Measurements from ENCODE around the gene RIBC2. TPM values are rescaled to one million over a fixed set of nuclear protein-coding genes. Genes with fewer than 3 reads are reported as not detected.
"Not testable (repeated sequence)": the region's sequence is repeated elsewhere in the genome, so short reads cannot be mapped to it uniquely, and the experiment has no call there.

RIBC2 gene
- total RNA-seq, 1 donor from 2014 or later: 12.6 TPM

DNA sequence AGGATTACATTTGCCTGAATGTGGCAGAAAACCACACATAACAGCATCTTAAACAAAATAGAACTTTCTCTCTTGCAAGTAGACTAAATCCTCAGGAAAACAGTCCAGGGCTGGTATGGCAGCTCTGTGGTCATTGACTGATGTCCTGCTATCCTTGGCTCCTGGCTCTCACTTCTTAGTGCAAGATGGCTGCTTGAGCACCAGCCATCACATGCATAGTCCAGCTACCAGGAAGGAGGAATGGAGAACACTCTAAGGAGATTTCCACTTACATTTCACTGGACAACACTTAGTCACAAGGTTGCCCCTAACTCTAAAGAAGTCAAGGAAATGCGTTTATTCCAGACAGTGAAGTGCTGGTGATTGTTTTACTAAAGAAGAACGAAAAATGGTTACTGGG, 13.6 kb downstream of the RIBC2 start:
- DNase-seq (ENCODE audit: low spot score): no peak
- H3K27ac Mint-ChIP-seq: no peak overlapping the region
- H3K4me1 Mint-ChIP-seq (ENCODE audit: low read depth): no peaks in the 10 kb centered on the region
- H3K4me3 Mint-ChIP-seq: no peak overlapping the region
- H3K9me3 Mint-ChIP-seq: peaks cover 7% of the 10 kb centered on the region
- peaks cover 10% of the 10 kb centered on the region for H3K36me3 Mint-ChIP-seq (ENCODE audit: low read depth)
- H3K27me3 Mint-ChIP-seq (ENCODE audit: insufficient read depth): peaks cover 1% of the 10 kb centered on the region
- intact Hi-C loops (cut with micrococcal nuclease): no loop called here

DNA sequence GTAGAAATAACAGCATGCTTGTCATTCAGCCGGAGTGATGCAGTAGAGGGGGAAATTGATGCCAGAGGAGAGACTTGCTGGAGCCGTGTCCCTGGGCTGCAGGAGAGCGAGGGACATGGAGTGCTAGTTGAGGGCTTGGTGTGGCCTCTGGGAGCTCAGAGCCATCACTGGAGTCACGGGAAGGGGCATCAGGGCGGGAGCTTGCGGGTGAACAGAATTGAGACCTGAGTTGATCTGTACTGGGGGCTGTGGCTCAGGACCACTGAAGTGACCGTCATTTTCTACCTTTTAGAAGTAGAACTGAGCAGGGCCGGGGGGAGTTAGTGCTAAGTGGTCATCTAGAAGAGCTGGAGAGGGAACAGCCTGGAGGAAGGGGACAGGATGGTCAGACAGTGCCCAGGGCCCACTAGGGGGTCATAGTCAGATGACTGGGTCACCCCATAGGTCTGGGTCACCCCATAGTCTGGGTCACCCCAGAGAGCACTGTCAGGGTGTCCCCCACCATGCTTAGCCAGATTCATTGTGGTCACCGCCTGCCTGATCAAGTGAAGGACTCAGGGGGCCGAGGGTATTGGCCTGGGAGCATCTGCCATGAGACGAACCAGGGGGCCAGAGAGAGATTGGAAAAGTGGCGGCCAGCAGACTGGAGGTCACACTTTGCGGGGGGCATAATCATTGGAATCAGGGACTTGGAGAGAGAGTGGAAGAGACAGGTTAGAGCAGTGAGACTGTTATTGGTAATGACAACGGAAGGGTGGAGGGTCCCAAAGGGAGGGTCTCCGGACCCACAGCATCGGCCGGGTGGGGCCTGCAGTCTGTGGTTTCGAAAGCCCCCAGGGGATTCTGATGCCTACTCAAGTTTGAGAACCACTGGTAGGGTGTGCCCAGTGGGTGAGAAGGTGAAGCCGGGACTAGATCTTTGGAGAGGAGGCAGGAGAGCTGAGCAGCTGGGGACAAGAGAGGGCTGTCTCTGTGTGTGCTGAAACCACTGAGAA, 15.2 kb downstream of the RIBC2 start:
- Mint-ChIP-seq H3K36me3 (ENCODE audit: low read depth) (peaks cover 10% of the 10 kb centered on the region), H3K9me3 (peaks cover 7% of the 10 kb centered on the region), H3K27ac (no peak overlapping the region), H3K27me3 (ENCODE audit: insufficient read depth) (peaks cover 1% of the 10 kb centered on the region), H3K4me1 (ENCODE audit: low read depth) (no peaks in the 10 kb centered on the region), H3K4me3 (no peak overlapping the region)
- intact Hi-C loops (cut with micrococcal nuclease): no loop called here
- DNase-seq (ENCODE audit: low spot score): no peak

DNA sequence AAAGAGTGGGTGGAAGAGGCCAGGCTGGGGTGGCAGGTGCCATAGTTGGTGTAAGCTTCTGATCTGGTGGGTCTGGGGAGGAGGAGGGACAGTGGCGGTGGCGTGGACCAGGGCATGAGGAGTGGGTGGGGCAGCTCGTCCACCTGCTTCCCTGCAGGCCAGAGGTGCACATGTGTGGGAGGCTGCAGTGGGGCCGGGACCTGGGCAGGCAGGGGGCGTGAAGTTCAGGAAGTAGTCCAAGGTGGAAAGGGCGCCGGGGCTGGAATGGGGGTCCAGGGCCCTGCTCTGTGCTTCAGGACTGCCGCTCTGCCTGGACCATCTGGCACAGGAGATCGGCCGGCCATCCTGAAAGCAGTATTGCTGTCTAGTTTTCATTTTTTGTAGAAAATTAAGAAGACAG, 15.9 kb downstream of the RIBC2 start:
- Mint-ChIP-seq H3K27ac (no peak overlapping the region), H3K4me1 (ENCODE audit: low read depth) (no peaks in the 10 kb centered on the region), H3K27me3 (ENCODE audit: insufficient read depth) (peaks cover 1% of the 10 kb centered on the region), H3K9me3 (peaks cover 7% of the 10 kb centered on the region), H3K36me3 (ENCODE audit: low read depth) (peaks cover 10% of the 10 kb centered on the region), H3K4me3 (no peak overlapping the region)
- DNase-seq (ENCODE audit: low spot score): no peak
- intact Hi-C loops (cut with micrococcal nuclease): no loop called here

DNA sequence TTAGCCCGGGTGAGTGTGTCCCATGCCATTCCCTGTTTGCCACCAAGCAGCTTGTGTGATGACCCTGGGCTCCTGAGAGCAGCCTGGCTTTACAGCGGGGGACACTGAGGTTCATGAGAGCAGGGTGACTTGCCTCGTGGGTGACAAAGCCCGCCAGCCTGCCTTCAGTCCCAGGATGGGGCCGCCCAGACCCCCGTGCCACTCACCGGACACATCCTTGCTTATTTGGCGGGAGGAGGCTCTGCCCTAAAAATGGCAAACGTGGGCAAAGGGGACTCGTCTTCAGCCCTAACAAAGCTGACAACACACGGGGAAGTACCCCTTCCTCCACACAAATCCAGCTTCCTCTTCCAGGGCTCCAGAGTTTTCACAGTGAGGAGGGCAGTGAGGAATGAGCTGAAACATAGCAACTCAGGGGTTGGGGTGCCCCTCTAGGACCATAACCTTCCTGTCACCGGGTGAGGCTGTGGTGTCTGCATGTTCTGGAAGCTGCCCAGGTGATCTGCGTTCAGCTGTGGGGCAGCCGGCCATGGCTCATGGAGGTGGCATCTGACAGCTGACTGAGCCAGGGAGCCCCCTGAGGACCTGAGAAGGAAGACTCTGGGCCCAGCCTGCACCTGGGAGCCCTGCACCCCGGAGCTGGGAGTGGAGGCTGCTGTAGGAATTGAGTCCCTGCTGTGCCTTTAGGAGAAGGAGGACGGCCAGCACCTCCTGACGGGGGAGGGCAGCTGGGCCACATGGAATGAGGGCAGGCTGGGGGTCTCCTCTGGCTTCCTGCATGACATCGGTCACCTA, 16.7 kb downstream of the RIBC2 start:
- Mint-ChIP-seq H3K9me3 (peaks cover 7% of the 10 kb centered on the region), H3K4me3 (no peak overlapping the region), H3K27me3 (ENCODE audit: insufficient read depth) (peaks cover 1% of the 10 kb centered on the region), H3K36me3 (ENCODE audit: low read depth) (peaks cover 10% of the 10 kb centered on the region), H3K4me1 (ENCODE audit: low read depth) (peaks cover 2% of the 10 kb centered on the region), H3K27ac (no peak overlapping the region)
- intact Hi-C loops (cut with micrococcal nuclease): no loop called here
- no peak for DNase-seq (ENCODE audit: low spot score)

DNA sequence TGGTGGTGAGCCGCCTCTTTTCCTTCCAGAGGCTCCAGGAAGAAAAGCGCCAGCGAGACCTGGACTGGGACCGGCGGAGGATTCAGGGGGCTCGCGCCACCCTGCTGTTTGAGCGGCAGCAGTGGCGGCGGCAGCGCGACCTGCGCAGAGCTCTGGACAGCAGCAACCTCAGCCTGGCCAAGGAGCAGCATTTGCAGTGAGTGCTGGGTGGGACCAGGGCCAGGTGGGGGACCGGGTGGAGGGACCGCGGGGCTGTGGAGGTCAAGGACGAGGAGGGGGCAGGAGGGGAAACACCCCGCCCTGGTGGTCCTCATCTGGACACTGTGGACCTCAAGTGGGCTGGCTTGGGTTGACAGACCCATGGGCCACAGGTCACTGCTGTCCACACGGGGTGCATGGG, 17.4 kb downstream of the RIBC2 start:
- Mint-ChIP-seq H3K9me3 (peaks cover 7% of the 10 kb centered on the region), H3K4me3 (no peak overlapping the region), H3K36me3 (ENCODE audit: low read depth) (peaks cover 10% of the 10 kb centered on the region), H3K27ac (no peak overlapping the region), H3K4me1 (ENCODE audit: low read depth) (peaks cover 9% of the 10 kb centered on the region), H3K27me3 (ENCODE audit: insufficient read depth) (peaks cover 1% of the 10 kb centered on the region)
- no peak for DNase-seq (ENCODE audit: low spot score)
- intact Hi-C loops (cut with micrococcal nuclease): no loop called here

DNA sequence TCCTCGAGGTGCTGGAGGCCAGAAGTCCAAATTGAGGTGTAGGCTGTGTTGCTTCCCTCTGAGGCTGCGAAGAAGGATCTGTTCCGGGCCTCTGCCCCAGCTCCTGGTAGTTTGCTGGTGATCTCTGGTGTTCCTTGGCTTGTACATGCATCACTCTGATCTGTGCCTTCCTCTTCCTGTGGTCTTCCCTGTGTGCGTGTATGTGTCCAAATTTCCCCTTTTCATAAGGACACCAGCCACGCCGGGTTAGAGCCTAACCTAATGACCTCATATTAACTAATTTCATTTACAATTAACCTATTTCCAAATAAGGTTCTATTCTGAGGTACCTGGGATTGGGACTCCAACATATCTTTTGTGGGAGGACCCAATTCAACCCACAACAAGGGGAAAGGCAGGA, 21.5 kb downstream of the RIBC2 start:
- H3K4me1 Mint-ChIP-seq (ENCODE audit: low read depth): peaks cover 10% of the 10 kb centered on the region
- peaks cover 3% of the 10 kb centered on the region for H3K27me3 Mint-ChIP-seq (ENCODE audit: insufficient read depth)
- H3K4me3 Mint-ChIP-seq: no peak overlapping the region
- intact Hi-C loops (cut with micrococcal nuclease): loop anchor here (1.0 kb wide), 2 partner anchors 21 to 166 kb away; no protein-coding TSS in a partner anchor
- DNase-seq (ENCODE audit: low spot score): no peak
- no peak overlapping the region for H3K27ac Mint-ChIP-seq
- no peaks in the 10 kb centered on the region for H3K9me3 Mint-ChIP-seq
- H3K36me3 Mint-ChIP-seq (ENCODE audit: low read depth): no peaks in the 10 kb centered on the region

DNA sequence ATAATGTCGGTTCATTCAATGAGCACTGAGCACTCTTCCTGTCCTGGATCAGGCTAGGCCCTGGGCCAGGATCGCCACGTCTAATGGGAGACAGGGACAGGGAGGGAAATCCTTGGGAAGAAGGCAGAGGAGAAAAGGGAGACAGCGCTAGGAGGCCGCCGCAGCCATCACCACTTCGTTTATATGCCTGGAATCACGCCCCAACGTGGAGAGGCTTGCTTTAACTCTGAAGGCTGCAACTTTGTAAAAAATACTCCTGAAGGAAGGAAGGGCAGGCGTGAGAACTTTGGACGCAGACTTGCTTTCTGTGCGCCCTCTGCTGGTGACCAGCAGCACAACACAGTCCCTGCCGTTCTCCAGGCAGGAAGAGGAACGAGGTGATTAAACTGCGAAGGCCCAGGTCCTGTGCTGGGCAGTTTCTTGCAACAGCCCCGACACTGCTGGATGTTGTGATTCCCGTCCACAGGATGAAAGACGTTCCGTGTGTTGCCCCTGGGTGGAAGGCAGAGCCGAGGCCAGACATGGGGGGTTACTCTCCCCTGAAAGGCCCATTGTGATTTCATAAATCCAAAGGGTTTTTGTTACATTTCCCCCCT, 22.1 kb downstream of the RIBC2 start:
- peak; percentile 71 for DNase-seq (ENCODE audit: low spot score)
- H3K9me3 Mint-ChIP-seq: no peaks in the 10 kb centered on the region
- no peak overlapping the region for H3K4me3 Mint-ChIP-seq
- peak overlapping the region; percentile 29 for H3K27ac Mint-ChIP-seq
- peaks cover 14% of the 10 kb centered on the region for H3K4me1 Mint-ChIP-seq (ENCODE audit: low read depth)
- intact Hi-C loops (cut with micrococcal nuclease): loop anchor here (1.0 kb wide), 2 partner anchors 21 to 166 kb away; no protein-coding TSS in a partner anchor
- H3K36me3 Mint-ChIP-seq (ENCODE audit: low read depth): no peaks in the 10 kb centered on the region
- peaks cover 8% of the 10 kb centered on the region for H3K27me3 Mint-ChIP-seq (ENCODE audit: insufficient read depth)

DNA sequence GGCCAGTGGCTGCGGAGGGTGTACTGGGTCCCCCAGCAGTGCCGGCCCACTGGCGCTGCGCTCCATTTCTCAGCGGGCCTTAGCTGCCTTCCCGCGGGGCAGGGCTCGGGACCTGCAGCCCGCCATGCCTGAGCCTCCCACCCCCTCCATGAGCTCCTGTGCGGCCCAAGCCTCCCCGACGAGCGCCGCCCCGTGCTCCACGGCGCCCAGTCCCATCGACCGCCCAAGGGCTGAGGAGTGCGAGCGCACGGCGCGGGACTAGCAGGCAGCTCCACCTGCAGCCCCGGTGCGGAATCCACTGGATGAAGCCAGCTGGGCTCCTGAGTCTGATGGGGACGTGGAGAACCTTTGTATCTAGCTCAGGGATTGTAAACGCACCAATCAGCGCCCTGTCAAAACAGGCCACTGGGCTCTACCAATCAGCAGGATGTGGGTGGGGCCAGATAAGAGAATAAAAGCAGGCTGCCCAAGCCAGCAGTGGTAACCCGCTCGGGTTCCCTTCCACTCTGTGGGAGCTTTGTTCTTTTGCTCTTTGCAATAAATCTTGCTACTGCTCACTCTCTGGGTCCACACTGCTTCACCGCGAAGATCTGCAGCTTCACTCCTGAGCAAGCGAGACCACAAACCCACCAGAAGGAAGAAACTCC, 23.5 kb downstream of the RIBC2 start:
- H3K36me3 Mint-ChIP-seq (ENCODE audit: low read depth); H3K9me3 Mint-ChIP-seq; H3K27ac Mint-ChIP-seq; H3K4me3 Mint-ChIP-seq; DNase-seq (ENCODE audit: low spot score); intact Hi-C loops (cut with micrococcal nuclease): not testable (repeated sequence)
- Mint-ChIP-seq H3K27me3 (ENCODE audit: insufficient read depth) (peaks cover 10% of the 10 kb centered on the region), H3K4me1 (ENCODE audit: low read depth) (peaks cover 22% of the 10 kb centered on the region)

DNA sequence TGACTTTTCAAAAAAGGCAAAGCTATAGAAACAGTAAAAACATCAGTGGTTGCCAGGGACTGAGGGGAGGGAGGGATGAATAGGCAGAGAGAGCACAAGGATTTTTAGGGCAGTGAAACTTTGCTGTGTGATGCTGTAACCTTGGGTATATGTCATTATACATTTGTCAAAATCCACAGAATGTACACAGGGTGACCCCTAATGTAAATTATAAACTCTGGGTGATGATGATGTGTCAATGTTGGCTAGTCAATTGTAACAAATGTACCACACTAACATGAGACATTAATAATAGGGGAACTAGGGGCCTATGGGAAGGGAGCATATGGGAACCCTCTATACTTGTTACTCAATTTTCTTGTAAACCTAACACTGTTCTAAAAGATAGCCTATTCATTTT, 24.8 kb downstream of the RIBC2 start:
- Mint-ChIP-seq H3K9me3 (no peaks in the 10 kb centered on the region), H3K27ac (no peak overlapping the region)

DNA sequence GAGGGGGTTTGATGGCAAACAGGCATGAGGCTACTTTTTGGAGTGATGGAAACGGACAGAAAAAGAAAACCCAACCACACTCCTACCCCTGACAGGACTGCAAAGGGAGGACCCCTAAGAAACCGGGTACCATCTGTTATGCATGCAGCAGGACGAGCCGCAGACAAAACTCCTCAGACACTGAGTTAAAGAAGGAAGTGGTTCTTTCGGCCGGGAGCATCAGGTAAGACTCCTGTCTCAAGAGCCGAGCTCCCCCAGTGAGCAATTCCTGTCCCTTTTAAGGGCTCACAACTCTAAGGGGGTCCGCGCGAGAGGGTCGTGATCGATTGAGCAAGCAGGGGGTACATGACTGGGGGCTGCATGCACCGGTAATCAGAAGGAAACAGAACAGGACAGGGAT, 27.2 kb downstream of the RIBC2 start:
- not testable (repeated sequence) for H3K36me3 Mint-ChIP-seq (ENCODE audit: low read depth); H3K27ac Mint-ChIP-seq; DNase-seq (ENCODE audit: low spot score); H3K9me3 Mint-ChIP-seq
- H3K4me3 Mint-ChIP-seq: peak overlapping the region; percentile 34
- peaks cover 16% of the 10 kb centered on the region for H3K27me3 Mint-ChIP-seq (ENCODE audit: insufficient read depth)
- intact Hi-C loops (cut with micrococcal nuclease): loop anchor here (5.0 kb wide), 1 partner anchor 112 kb away; no protein-coding TSS in a partner anchor
- H3K4me1 Mint-ChIP-seq (ENCODE audit: low read depth): peaks cover 15% of the 10 kb centered on the region

More for the DNA sequence above, 24.8 kb downstream of the RIBC2 start:
- Mint-ChIP-seq H3K4me1 (ENCODE audit: low read depth) (peaks cover 22% of the 10 kb centered on the region), H3K36me3 (ENCODE audit: low read depth) (no peaks in the 10 kb centered on the region), H3K4me3 (no peak overlapping the region), H3K27me3 (ENCODE audit: insufficient read depth) (peaks cover 12% of the 10 kb centered on the region)
- intact Hi-C loops (cut with micrococcal nuclease): no loop called here
- DNase-seq (ENCODE audit: low spot score): no peak

DNA sequence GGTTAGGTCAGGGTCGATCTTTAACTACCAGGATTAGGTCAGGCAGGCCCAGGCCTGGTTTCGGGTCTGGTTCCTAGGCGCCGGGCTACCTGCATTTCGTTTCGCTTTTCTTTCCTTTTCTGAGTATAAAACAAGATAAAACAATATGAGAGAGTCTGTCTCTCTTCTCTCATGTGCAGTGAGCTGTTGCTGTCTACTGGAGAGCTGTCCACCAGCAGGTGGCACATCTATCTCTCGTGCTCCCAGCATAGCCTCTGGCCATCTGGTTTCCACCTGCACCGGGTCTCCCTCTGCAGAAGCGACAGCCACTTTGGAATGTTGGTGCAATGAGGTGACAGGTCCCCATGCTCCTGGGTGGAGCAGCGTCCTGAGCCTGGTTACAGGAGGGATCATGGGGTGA, 27.6 kb downstream of the RIBC2 start:
- peak; percentile 7 for DNase-seq (ENCODE audit: low spot score)
- intact Hi-C loops (cut with micrococcal nuclease): loop anchor here (5.0 kb wide), 1 partner anchor 111 kb away; no protein-coding TSS in a partner anchor
- peak overlapping the region; percentile 34 for H3K4me3 Mint-ChIP-seq
- no peak overlapping the region for H3K27ac Mint-ChIP-seq
- no peaks in the 10 kb centered on the region for H3K36me3 Mint-ChIP-seq (ENCODE audit: low read depth)
- H3K27me3 Mint-ChIP-seq (ENCODE audit: insufficient read depth): peaks cover 16% of the 10 kb centered on the region
- no peaks in the 10 kb centered on the region for H3K9me3 Mint-ChIP-seq
- peaks cover 12% of the 10 kb centered on the region for H3K4me1 Mint-ChIP-seq (ENCODE audit: low read depth)

DNA sequence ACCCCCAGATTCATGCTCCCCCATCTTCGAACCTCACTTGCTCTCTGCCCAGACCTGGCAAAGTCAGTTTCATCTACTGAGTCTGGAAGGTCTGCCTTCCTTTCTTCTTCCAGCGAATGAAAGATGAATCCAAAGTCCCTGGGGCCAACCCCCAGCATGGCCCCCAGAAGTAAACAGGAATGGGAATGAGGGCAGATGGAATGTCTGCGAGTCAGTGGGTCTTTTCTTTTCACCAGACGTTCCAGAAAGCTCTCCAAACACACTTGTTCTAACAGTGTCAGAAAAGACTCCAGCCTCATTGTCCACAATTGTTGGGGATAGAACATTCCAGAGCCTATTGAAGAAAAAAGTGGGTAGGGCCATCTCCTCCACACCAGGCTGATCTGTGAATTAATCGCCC, 28.6 kb downstream of the RIBC2 start:
- DNase-seq (ENCODE audit: low spot score): no peak
- Mint-ChIP-seq H3K27ac (no peak overlapping the region), H3K4me1 (ENCODE audit: low read depth) (peaks cover 12% of the 10 kb centered on the region), H3K9me3 (no peaks in the 10 kb centered on the region), H3K36me3 (ENCODE audit: low read depth) (no peaks in the 10 kb centered on the region), H3K27me3 (ENCODE audit: insufficient read depth) (peaks cover 16% of the 10 kb centered on the region), H3K4me3 (no peak overlapping the region)
- intact Hi-C loops (cut with micrococcal nuclease): loop anchor here (5.0 kb wide), 1 partner anchor 110 kb away; no protein-coding TSS in a partner anchor
